Esophagus squamous epithelium (tissue), 4 donors: ENCODE results near the gene ADGRF5.

Experiments used
- POLR2A ChIP-seq, 4 donors: fragments of 450-650 bp; IDR thresholded peaks; one replicate each; pipeline ENCODE4 v1.6.1; 2017; ENCODE audit warnings: antibody characterized with exemption in 4 of 4, mild to moderate bottlenecking in 4 of 4, moderate library complexity in 3 of 4
- TF ChIP-seq, protein P1 (sequence below), 6 experiments: fragments of 450-650 bp in 4 of 6; fragments of 200-600 bp in 2 of 6; sonication (generic) in 2 of 6; IDR thresholded peaks; one replicate each; pipeline ENCODE4 v1.5.1; 2016 to 2019; ENCODE audit warnings: antibody characterized with exemption in 6 of 6, mild to moderate bottlenecking in 4 of 6, moderate library complexity in 4 of 6

DNA sequence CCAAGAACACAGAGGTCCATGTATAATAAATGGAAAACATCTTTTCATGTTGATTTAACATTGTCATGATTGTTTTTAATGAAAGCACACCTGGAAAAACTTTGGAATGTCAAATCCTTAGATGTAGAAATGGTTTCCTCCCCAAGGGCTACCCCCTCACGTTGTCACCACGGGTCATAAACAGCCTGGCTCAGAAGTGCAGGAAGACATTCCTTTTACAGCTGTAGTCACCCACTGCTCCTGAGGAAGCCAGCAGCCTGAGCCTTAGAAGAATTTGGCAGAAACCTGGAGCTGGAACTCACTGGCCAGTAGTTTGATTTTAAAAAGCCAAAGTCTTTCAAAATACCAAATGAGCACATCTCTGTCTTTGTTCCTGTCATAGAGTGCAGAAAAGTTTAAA, 23.7 kb downstream of the ADGRF5 start:
- no peak for TF ChIP-seq POLR2A (IDR thresholded peaks at IDR 0.05)
- TF ChIP-seq, protein P1, sequence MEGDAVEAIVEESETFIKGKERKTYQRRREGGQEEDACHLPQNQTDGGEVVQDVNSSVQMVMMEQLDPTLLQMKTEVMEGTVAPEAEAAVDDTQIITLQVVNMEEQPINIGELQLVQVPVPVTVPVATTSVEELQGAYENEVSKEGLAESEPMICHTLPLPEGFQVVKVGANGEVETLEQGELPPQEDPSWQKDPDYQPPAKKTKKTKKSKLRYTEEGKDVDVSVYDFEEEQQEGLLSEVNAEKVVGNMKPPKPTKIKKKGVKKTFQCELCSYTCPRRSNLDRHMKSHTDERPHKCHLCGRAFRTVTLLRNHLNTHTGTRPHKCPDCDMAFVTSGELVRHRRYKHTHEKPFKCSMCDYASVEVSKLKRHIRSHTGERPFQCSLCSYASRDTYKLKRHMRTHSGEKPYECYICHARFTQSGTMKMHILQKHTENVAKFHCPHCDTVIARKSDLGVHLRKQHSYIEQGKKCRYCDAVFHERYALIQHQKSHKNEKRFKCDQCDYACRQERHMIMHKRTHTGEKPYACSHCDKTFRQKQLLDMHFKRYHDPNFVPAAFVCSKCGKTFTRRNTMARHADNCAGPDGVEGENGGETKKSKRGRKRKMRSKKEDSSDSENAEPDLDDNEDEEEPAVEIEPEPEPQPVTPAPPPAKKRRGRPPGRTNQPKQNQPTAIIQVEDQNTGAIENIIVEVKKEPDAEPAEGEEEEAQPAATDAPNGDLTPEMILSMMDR (IDR thresholded peaks at IDR 0.05) = no peak
